H1 (cell line): ENCODE results near the gene FOXL2NB. TPM values are rescaled to one million over a fixed set of nuclear protein-coding genes. Genes with fewer than 3 reads are reported as not detected.

ENCODE experiments used
- CTCF ChIA-PET: fragments of 300-600 bp; sonication (Branson Sonifier 250); formaldehyde crosslinking; loops from one replicate; lab custom pipeline; 2021; ENCODE audit not compliant: partially characterized antibody; lab: Charles Lee
- POLR2A ChIA-PET: fragments of 300-600 bp; sonication (Branson Sonifier 250); formaldehyde crosslinking; loops from one replicate; lab custom pipeline; 2021; ENCODE audit warnings: inconsistent platforms; ENCODE audit not compliant: partially characterized antibody; lab: Charles Lee
- DNase-seq, 2 experiments: peaks; one replicate each; pipeline versions ENCODE4 v3.0.0 to v3.0.0-alpha.2; 2010 to 2022; ENCODE audit warnings: low spot score in 2 of 2, low read depth in 1 of 2, mixed read lengths in 1 of 2
- FAIRE-seq: peaks from 2 replicates; lab custom pipeline; 2011; peaks lifted over from hg19 to GRCh38; lab: Jason Lieb, UNC
- H2AFZ ChIP-seq: 2 replicates; pipeline ENCODE4 v1.8.1; 2012; ENCODE audit warnings: low read length, inconsistent platforms
- H2AK5ac ChIP-seq: 2 replicates; pipeline ENCODE4 v1.6.1; 2013; ENCODE audit warnings: low read depth, low read length
- H2BK120ac ChIP-seq: replicated peaks from 2 replicates; pipeline ENCODE3; 2013; ENCODE audit warnings: low read depth, low read length, inconsistent platforms
- H2BK12ac ChIP-seq: 2 replicates; pipeline ENCODE4 v1.6.1; 2013; ENCODE audit warnings: low read depth, low read length
- H2BK15ac ChIP-seq: 2 replicates; pipeline ENCODE4 v1.6.1; 2013; ENCODE audit warnings: low read length
- H2BK20ac ChIP-seq: 2 replicates; pipeline ENCODE4 v1.6.1; 2013; ENCODE audit warnings: low read length
- H2BK5ac ChIP-seq: 2 replicates; pipeline ENCODE4 v1.6.1; 2013; ENCODE audit warnings: low read depth, low read length
- H3K14ac ChIP-seq: 2 replicates; pipeline ENCODE4 v1.6.1; 2013; ENCODE audit warnings: inconsistent platforms; ENCODE audit not compliant: insufficient read length
- H3K18ac ChIP-seq: 2 replicates; pipeline ENCODE4 v1.6.1; 2013; ENCODE audit warnings: low read length; ENCODE audit errors: extremely low read depth
- H3K23ac ChIP-seq: 2 replicates; pipeline ENCODE4 v1.6.1; 2013; ENCODE audit warnings: inconsistent platforms; ENCODE audit not compliant: insufficient read length
- H3K23me2 ChIP-seq: 2 replicates; pipeline ENCODE4 v1.6.1; 2013; ENCODE audit warnings: low read depth, low read length
- H3K27ac ChIP-seq: 2 replicates; pipeline ENCODE4 v1.6.1; 2011; ENCODE audit warnings: low read depth, low read length, inconsistent platforms
- H3K27me3 ChIP-seq, 4 experiments: replicated peaks in 1 of 4; 1 replicate in 1 of 4; 2 replicates in 3 of 4; pipeline versions ENCODE4 v1.6.1 to v1.8.1; 2011 to 2013; ENCODE audit warnings: low read length in 3 of 4, mild to moderate bottlenecking in 3 of 4, inconsistent platforms in 2 of 4, mixed read lengths in 2 of 4, moderate library complexity in 1 of 4; ENCODE audit not compliant: control insufficient read depth in 3 of 4, insufficient read depth in 3 of 4; ENCODE audit errors: extremely low read depth in 1 of 4
- H3K36me3 ChIP-seq, 4 experiments: 2 replicates each; pipeline versions ENCODE4 v1.6.1 to v1.8.1; 2011 to 2013; ENCODE audit warnings: mild to moderate bottlenecking in 4 of 4, low read length in 3 of 4, moderate library complexity in 2 of 4, control low read depth in 1 of 4, inconsistent platforms in 1 of 4; ENCODE audit not compliant: insufficient read depth in 4 of 4, control insufficient read depth in 2 of 4
- H3K4ac ChIP-seq: replicated peaks from 2 replicates; pipeline ENCODE3; 2013; ENCODE audit warnings: low read length, low read depth, mixed read lengths, inconsistent platforms; ENCODE audit not compliant: insufficient read length
- H3K4me1 ChIP-seq, 4 experiments: replicated peaks in 1 of 4; 1 replicate in 1 of 4; 2 replicates in 3 of 4; pipeline versions ENCODE4 v1.6.1 to v1.8.1; 2011 to 2013; ENCODE audit warnings: low read length in 3 of 4, inconsistent platforms in 2 of 4, mixed read lengths in 1 of 4; ENCODE audit not compliant: insufficient read depth in 4 of 4, control insufficient read depth in 3 of 4
- H3K4me2 ChIP-seq, 2 experiments: 2 replicates each; pipeline versions ENCODE4 v1.6.1 to v1.8.1; 2011 to 2013; ENCODE audit warnings: low read depth in 2 of 2, low read length in 2 of 2, control low read depth in 1 of 2, inconsistent platforms in 1 of 2, mild to moderate bottlenecking in 1 of 2; ENCODE audit not compliant: insufficient read depth in 1 of 2
- H3K4me3 ChIP-seq, 4 experiments: fragments of 200-600, 300-600 bp in 1 of 4; sonication (generic), shearing (Covaris generic), sonication (Bioruptor Twin) in 1 of 4; 2 replicates each; pipeline versions ENCODE4 v1.5.1 to v1.8.1; 2011 to 2016; ENCODE audit warnings: low read length in 4 of 4, low read depth in 3 of 4, control low read depth in 2 of 4, inconsistent platforms in 2 of 4, mild to moderate bottlenecking in 2 of 4, mixed read lengths in 1 of 4, moderate library complexity in 1 of 4; ENCODE audit not compliant: insufficient read depth in 2 of 4; ENCODE audit errors: extremely low read depth in 1 of 4
- H3K56ac ChIP-seq: replicated peaks from 2 replicates; pipeline ENCODE3; 2013; ENCODE audit warnings: low read depth, mild to moderate bottlenecking, mixed read lengths, low read length, inconsistent platforms; ENCODE audit not compliant: insufficient read length
- H3K79me1 ChIP-seq: 2 replicates; pipeline ENCODE4 v1.6.1; 2013; ENCODE audit warnings: low read depth, low read length, control low read depth
- H3K79me2 ChIP-seq, 2 experiments: 2 replicates each; pipeline versions ENCODE4 v1.6.1 to v1.8.1; 2012 to 2013; ENCODE audit warnings: low read length in 2 of 2, mild to moderate bottlenecking in 2 of 2, inconsistent platforms in 1 of 2; ENCODE audit not compliant: insufficient read depth in 2 of 2, control insufficient read depth in 1 of 2
- H3K9ac ChIP-seq, 4 experiments: replicated peaks in 1 of 4; 1 replicate in 1 of 4; 2 replicates in 3 of 4; pipeline versions ENCODE4 v1.6.1 to v1.8.1; 2011 to 2013; ENCODE audit warnings: low read depth in 3 of 4, low read length in 3 of 4, control low read depth in 2 of 4, mild to moderate bottlenecking in 2 of 4, moderate library complexity in 2 of 4, inconsistent platforms in 1 of 4; ENCODE audit errors: extremely low read depth in 1 of 4
- H3K9me3 ChIP-seq, 2 experiments: 2 replicates each; pipeline versions ENCODE4 v1.6.1 to v1.8.1; 2012 to 2013; ENCODE audit warnings: mild to moderate bottlenecking in 2 of 2, moderate library complexity in 2 of 2, control low read depth in 1 of 2, inconsistent platforms in 1 of 2, low read depth in 1 of 2, low read length in 1 of 2, mixed read lengths in 1 of 2; ENCODE audit not compliant: insufficient read depth in 2 of 2
- H4K20me1 ChIP-seq, 2 experiments: replicated peaks in 1 of 2; 2 replicates each; pipeline versions ENCODE3 to v1.8.1; 2011 to 2013; ENCODE audit warnings: inconsistent platforms in 2 of 2, low read length in 2 of 2, mild to moderate bottlenecking in 1 of 2; ENCODE audit not compliant: insufficient read depth in 2 of 2, control insufficient read depth in 1 of 2
- H4K5ac ChIP-seq: 2 replicates; pipeline ENCODE4 v1.6.1; 2013; ENCODE audit warnings: low read length, low read depth, mixed read lengths, inconsistent platforms; ENCODE audit not compliant: insufficient read length
- H4K8ac ChIP-seq: 2 replicates; pipeline ENCODE4 v1.8.0; 2013; ENCODE audit warnings: mild to moderate bottlenecking, moderate library complexity, low read length, inconsistent platforms; ENCODE audit not compliant: insufficient read depth; ENCODE audit errors: extremely low read depth
- H4K91ac ChIP-seq: replicated peaks from 2 replicates; pipeline ENCODE3; 2013; ENCODE audit warnings: low read length, mixed read lengths, inconsistent platforms; ENCODE audit not compliant: insufficient read length
- BCL11A ChIP-seq, 2 experiments: IDR thresholded peaks; one replicate each; pipeline ENCODE4 v1.6.1; 2011; ENCODE audit warnings: low read depth in 2 of 2, low read length in 2 of 2, mild to moderate bottlenecking in 2 of 2
- BRCA1 ChIP-seq: IDR thresholded peaks from 2 replicates; pipeline ENCODE4 v1.6.1; 2012; ENCODE audit warnings: low read depth, low read length, improper control_type of control experiment
- CBX8 ChIP-seq: fragments of 300-800, 300-1000 bp; sonication (generic); IDR thresholded peaks from 2 replicates; pipeline ENCODE4 v1.7.1; 2016; ENCODE audit warnings: low read depth, low read length, borderline replicate concordance
- CTBP2 ChIP-seq: IDR thresholded peaks from 2 replicates; pipeline ENCODE4 v1.7.0; 2011; ENCODE audit warnings: borderline replicate concordance, mild to moderate bottlenecking, moderate library complexity, mixed read lengths, low read length; ENCODE audit not compliant: insufficient read depth, insufficient read length
- EP300 ChIP-seq, 2 experiments: IDR thresholded peaks; 1 replicate in 1 of 2; 2 replicates in 1 of 2; pipeline ENCODE4 v1.6.1; 2011 to 2012; ENCODE audit warnings: low read depth in 2 of 2, low read length in 2 of 2, mild to moderate bottlenecking in 2 of 2, borderline replicate concordance in 1 of 2, inconsistent platforms in 1 of 2, moderate library complexity in 1 of 2
- EZH2 ChIP-seq: fragments of 200-600 bp; sonication (generic); IDR thresholded peaks from 2 replicates; pipeline ENCODE4 v1.7.1; 2012; ENCODE audit warnings: low read depth, mild to moderate bottlenecking, moderate library complexity, low read length, inconsistent platforms; ENCODE audit not compliant: severe bottlenecking
- GABPA ChIP-seq: IDR thresholded peaks from 2 replicates; pipeline ENCODE4 v1.6.1; 2011; ENCODE audit warnings: mild to moderate bottlenecking, low read length, moderate library complexity, borderline replicate concordance; ENCODE audit not compliant: insufficient read depth
- HDAC6 ChIP-seq: IDR thresholded peaks from one replicate; pipeline ENCODE4 v1.7.1; 2012; ENCODE audit warnings: low read depth, mild to moderate bottlenecking, inconsistent platforms, low read length, moderate library complexity
- JUN ChIP-seq: IDR thresholded peaks from 2 replicates; pipeline ENCODE4 v1.6.1; 2011; ENCODE audit warnings: low read depth, mild to moderate bottlenecking, improper control_type of control experiment, low read length
- KDM5A ChIP-seq: fragments of 200-600 bp; IDR thresholded peaks from 2 replicates; pipeline ENCODE4 v1.7.1; 2012; ENCODE audit warnings: mild to moderate bottlenecking, low read length, inconsistent platforms, mixed read lengths
- NRF1 ChIP-seq: IDR thresholded peaks from 2 replicates; pipeline ENCODE4 v1.6.1; 2011; ENCODE audit warnings: mild to moderate bottlenecking, low read depth, low read length, improper control_type of control experiment
- POLR2A ChIP-seq, 2 experiments: IDR thresholded peaks; 1 replicate in 1 of 2; 2 replicates in 1 of 2; pipeline ENCODE4 v1.6.1; 2011; ENCODE audit warnings: low read depth in 2 of 2, low read length in 2 of 2, mild to moderate bottlenecking in 2 of 2; ENCODE audit errors: control extremely low read depth in 1 of 2
- polyA plus RNA-seq, 7 experiments: library from polyadenylated mRNA; depleted of rRNA in 3 of 7; stranded (reverse) in 5 of 7; unstranded in 2 of 7; fragments of >200 nt in 5 of 7; fragments of 200-250 nt in 2 of 7; gene quantifications; 1 replicate in 5 of 7; 2 replicates in 1 of 7; 4 replicates in 1 of 7; pipeline versions ENCODE4 v1.2.1 to v1.2.3, GENCODE V29; 2011 to 2013; ENCODE audit warnings: missing spikeins in 2 of 7, mixed read lengths in 2 of 7
- total RNA-seq: library from RNA; stranded (reverse); fragmentation: NEBNext Ultra II Directional; extraction: Animal tissue kit (Norgen Biotek cat#: 25700); gene quantifications from 2 replicates; pipeline ENCODE4 v1.2.1, GENCODE V29; 2021
- TF ChIP-seq, protein P1 (sequence below): IDR thresholded peaks from 2 replicates; pipeline ENCODE4 v1.6.1; 2012; ENCODE audit warnings: low read length, inconsistent platforms

FOXL2NB gene
- total and polyA plus RNA-seq, 2 of the 8 experiments (the other 6 are each of a cell fraction or from before 2014, with no cell fraction given), result 5.4 to 7.3 TPM

- Histone ChIP-seq H2BK120ac (no peak overlapping the region), H3K4ac (no peak overlapping the region), H4K20me1 (no peaks in the 10 kb centered on the region), H2BK5ac (no peak overlapping the region), H3K56ac (no peak overlapping the region), H2BK15ac (no peak overlapping the region), H3K4me1 (no peaks in the 10 kb centered on the region; a peak in 1 of 7 replicates), H3K79me2 (no peaks in the 10 kb centered on the region), H3K9me3 (peaks cover 0 to 7% of the 10 kb centered on the region in 2 experiments; a peak in 2 of 4 replicates), H2BK20ac (no peak overlapping the region), H2AFZ (no peak overlapping the region), H3K14ac (no peak overlapping the region), H3K18ac (no peak overlapping the region), H3K27me3 (peaks cover 2 to 9% (median 7%) of the 10 kb centered on the region in 4 experiments), H3K9ac (no peak overlapping the region), H4K91ac (no peak overlapping the region), H3K36me3 (no peaks in the 10 kb centered on the region), H3K4me3 (no peak overlapping the region), H3K27ac (no peak overlapping the region), H4K5ac (no peak overlapping the region), H3K23me2 (no peaks in the 10 kb centered on the region), H2BK12ac (no peak overlapping the region), H2AK5ac (no peak overlapping the region), H4K8ac (no peak overlapping the region), H3K23ac (no peak overlapping the region), H3K4me2 (no peak overlapping the region), H3K79me1 (no peaks in the 10 kb centered on the region)
- ChIA-PET POLR2A (no interaction called here), CTCF (interaction anchor here (0.6 to 0.9 kb wide), 4 partner anchors 25 to 138 kb away, joined by 3 to 6 read pairs (median 3); no protein-coding TSS in a partner anchor)
- FAIRE-seq (no peak), DNase-seq (no peak)
- no peak for TF ChIP-seq JUN
- TF ChIP-seq, protein P1, sequence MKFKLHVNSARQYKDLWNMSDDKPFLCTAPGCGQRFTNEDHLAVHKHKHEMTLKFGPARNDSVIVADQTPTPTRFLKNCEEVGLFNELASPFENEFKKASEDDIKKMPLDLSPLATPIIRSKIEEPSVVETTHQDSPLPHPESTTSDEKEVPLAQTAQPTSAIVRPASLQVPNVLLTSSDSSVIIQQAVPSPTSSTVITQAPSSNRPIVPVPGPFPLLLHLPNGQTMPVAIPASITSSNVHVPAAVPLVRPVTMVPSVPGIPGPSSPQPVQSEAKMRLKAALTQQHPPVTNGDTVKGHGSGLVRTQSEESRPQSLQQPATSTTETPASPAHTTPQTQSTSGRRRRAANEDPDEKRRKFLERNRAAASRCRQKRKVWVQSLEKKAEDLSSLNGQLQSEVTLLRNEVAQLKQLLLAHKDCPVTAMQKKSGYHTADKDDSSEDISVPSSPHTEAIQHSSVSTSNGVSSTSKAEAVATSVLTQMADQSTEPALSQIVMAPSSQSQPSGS, result no peak
- TF ChIP-seq KDM5A, result no peak
- no peak for TF ChIP-seq BCL11A (IDR thresholded peaks at IDR 0.05; ENCODE audit: low read depth in 2 of 2, low read length in 2 of 2)
- TF ChIP-seq HDAC6, result no peak
- no peak for TF ChIP-seq GABPA
- no peak for TF ChIP-seq CBX8
- no peak for TF ChIP-seq BRCA1
- TF ChIP-seq POLR2A (IDR thresholded peaks at IDR 0.05; ENCODE audit: control extremely low read depth in 1 of 2, low read depth in 2 of 2, low read length in 2 of 2), result no peak
- TF ChIP-seq CTBP2, result no peak
- TF ChIP-seq EZH2, result no peak
- TF ChIP-seq NRF1, result no peak
- TF ChIP-seq EP300 (IDR thresholded peaks at IDR 0.05; ENCODE audit: borderline replicate concordance in 1 of 2, low read depth in 2 of 2, low read length in 2 of 2), result no peak
These were observed 17.9 kb downstream of the FOXL2NB start for GRCh38 chr3:138964923-138965322.
